ENCODE results near the gene DNAL1. TPM values are rescaled to one million over a fixed set of nuclear protein-coding genes. Genes with fewer than 3 reads are reported as not detected.

DNAL1 gene
- total and polyA plus RNA-seq, 9 of the 15 experiments (the other 6 are each of a cell fraction or from before 2014, with no cell fraction given): 1.6 to 11.7 (median 4.8) TPM

DNA sequence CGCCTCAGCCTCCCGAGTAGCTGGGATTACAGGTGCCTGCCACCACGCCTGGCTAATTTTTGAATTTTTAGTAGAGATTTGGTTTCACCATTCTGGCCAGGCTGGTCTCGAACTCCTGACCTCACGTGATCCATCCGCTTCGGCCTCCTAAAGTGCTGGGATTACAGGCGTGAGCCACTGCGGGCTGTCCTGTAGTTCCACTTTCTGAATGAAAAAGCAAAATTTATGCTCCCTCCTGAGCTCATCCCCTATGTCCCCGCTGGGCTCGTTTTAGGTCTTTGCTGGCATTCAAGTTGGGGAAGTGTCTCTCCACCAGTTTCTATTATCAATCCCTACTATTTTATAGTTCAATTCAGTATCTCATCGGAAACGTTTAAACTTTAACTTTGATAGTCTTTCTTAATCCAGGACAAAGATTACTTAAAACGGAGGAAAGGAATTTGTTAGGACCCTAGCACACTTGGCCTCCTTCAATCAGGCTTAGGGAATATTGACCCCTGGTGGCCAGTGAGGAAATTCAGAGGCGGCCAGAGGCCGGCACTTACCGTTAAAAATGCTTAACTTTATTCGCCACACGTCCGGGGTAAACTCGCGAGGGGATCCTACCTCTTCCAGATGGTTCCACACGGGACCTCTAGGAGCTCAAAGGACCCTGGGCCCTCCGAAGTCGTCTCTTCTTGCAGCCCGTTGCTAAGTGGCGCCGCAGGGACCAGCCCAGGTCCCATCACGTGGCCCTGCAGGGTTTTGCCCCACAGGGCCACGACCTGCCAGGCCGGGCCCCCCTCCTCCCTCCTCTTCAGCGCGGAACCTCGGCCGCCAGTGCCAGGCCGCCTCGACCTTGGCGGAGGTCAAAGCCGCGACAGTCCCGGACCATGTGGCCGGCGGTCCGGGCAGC, 11.4 kb upstream of the DNAL1 start:
- H3K9ac ChIP-seq (ENCODE audit: insufficient read depth in 1 of 2, low read depth in 2 of 2, low read length in 2 of 2): no peak overlapping the region
- peaks cover 8 to 9% of the 10 kb centered on the region in 2 experiments; a peak in 4 of 5 replicates for H3K4me1 ChIP-seq (replicated peaks in 1 of 2; ENCODE audit: control insufficient read depth in 2 of 2, insufficient read depth in 2 of 2, low read length in 2 of 2)
- POLR2A ChIA-PET: interaction anchor here (0.6 to 0.8 kb wide), 2 partner anchors 108 to 184 kb away, joined by 3 read pairs; no protein-coding TSS in a partner anchor
- BruUV-seq (replicated peaks): no TSS peak
- no peaks in the 10 kb centered on the region for H3K36me3 ChIP-seq (ENCODE audit: control insufficient read depth, insufficient read depth, low read length)
- DNase-seq (ENCODE audit: extremely low read depth in 1 of 4, low spot score in 3 of 4) (peak; percentile 33 to 64 (median 40)), FAIRE-seq (peak; percentile 86), ATAC-seq (peak; percentile 85)
- H3K4me2 ChIP-seq (ENCODE audit: insufficient read depth, low read length): no peak overlapping the region; the same call in 1 of the 2 replicates
- no peak overlapping the region for H3K4me3 ChIP-seq
- no peaks in the 10 kb centered on the region for H3K9me1 ChIP-seq (ENCODE audit: control insufficient read depth, insufficient read depth, low read length)
- no peaks in the 10 kb centered on the region for H4K20me1 ChIP-seq (replicated peaks; ENCODE audit: control insufficient read depth, insufficient read depth, low read length)
- WGBS (ENCODE audit: insufficient coverage, low coverage, missing lambda C conversion rate): 38% methylated on average over 22 of the region's 44 CpGs
- CTCF ChIA-PET (ENCODE audit: low intra/inter-chr PET ratio): interaction anchor here (0.6 to 1.2 kb wide), 2 partner anchors 124 to 162 kb away, joined by 3 to 4 read pairs; no protein-coding TSS in a partner anchor
- H3K79me2 ChIP-seq (ENCODE audit: control insufficient read depth, insufficient read depth, low read length): no peaks in the 10 kb centered on the region
- intact Hi-C loops (cut with micrococcal nuclease) (loop anchor here (5.0 to 10.0 kb wide), 2 partner anchors 136 to 221 kb away; partner anchors contain the start of gene PTGR2), in situ Hi-C loops (cut with MboI) (no loop called here)
- peak overlapping the region; percentile 88 for H2AFZ ChIP-seq (ENCODE audit: low read depth, low read length)
- no peaks in the 10 kb centered on the region for H3K27me3 ChIP-seq (ENCODE audit: control insufficient read depth in 2 of 2, insufficient read depth in 2 of 2, low read length in 2 of 2)
- H3K9me3 ChIP-seq (replicated peaks; ENCODE audit: control insufficient read depth, insufficient read depth, low read depth, low read length): no peaks in the 10 kb centered on the region
- no peak overlapping the region for H3K27ac ChIP-seq (ENCODE audit: extremely low read depth, low read depth, low read length)
- TF ChIP-seq ZC3H8 (IDR thresholded peaks at IDR 0.05) (no peak), ZBTB2 (IDR thresholded peaks at IDR 0.05) (no peak), SAFB (IDR thresholded peaks at IDR 0.05; ENCODE audit: borderline replicate concordance, low read depth, low read length) (no peak), HMGXB4 (CRISPR knock-in tag; IDR thresholded peaks at IDR 0.05) (no peak), PCBP1 (IDR thresholded peaks at IDR 0.05; ENCODE audit: low read depth, low read length, poor library complexity, severe bottlenecking) (no peak)
- TF ChIP-seq, protein P1, sequence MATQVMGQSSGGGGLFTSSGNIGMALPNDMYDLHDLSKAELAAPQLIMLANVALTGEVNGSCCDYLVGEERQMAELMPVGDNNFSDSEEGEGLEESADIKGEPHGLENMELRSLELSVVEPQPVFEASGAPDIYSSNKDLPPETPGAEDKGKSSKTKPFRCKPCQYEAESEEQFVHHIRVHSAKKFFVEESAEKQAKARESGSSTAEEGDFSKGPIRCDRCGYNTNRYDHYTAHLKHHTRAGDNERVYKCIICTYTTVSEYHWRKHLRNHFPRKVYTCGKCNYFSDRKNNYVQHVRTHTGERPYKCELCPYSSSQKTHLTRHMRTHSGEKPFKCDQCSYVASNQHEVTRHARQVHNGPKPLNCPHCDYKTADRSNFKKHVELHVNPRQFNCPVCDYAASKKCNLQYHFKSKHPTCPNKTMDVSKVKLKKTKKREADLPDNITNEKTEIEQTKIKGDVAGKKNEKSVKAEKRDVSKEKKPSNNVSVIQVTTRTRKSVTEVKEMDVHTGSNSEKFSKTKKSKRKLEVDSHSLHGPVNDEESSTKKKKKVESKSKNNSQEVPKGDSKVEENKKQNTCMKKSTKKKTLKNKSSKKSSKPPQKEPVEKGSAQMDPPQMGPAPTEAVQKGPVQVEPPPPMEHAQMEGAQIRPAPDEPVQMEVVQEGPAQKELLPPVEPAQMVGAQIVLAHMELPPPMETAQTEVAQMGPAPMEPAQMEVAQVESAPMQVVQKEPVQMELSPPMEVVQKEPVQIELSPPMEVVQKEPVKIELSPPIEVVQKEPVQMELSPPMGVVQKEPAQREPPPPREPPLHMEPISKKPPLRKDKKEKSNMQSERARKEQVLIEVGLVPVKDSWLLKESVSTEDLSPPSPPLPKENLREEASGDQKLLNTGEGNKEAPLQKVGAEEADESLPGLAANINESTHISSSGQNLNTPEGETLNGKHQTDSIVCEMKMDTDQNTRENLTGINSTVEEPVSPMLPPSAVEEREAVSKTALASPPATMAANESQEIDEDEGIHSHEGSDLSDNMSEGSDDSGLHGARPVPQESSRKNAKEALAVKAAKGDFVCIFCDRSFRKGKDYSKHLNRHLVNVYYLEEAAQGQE (IDR thresholded peaks at IDR 0.05; ENCODE audit: borderline replicate concordance): peak; percentile 62; the same call in 1 of the 2 replicates
- TF ChIP-seq, protein P1 (CRISPR knock-in tag; IDR thresholded peaks at IDR 0.05; ENCODE audit: low read depth): no peak

All from K562 (cell line).